IMR-90 (cell line): Measurements from ENCODE around the gene NT5C3A. TPM values are rescaled to one million over a fixed set of nuclear protein-coding genes. Genes with fewer than 3 reads are reported as not detected.

Experiments
- ATAC-seq: fragments of 200-7000 bp; cut with Tn5 transposase; 2 replicates; pipeline ENCODE4 v1.9.1; 2020; ENCODE audit warnings: low read depth, mild to moderate bottlenecking, moderate library complexity
- BruUV-seq: library from RNA; stranded (reverse); fragments of 400-500 nt; replicated peaks from 2 replicates; lab custom pipeline; 2021; lab: Mats Ljungman, UMichigan
- CTCF ChIA-PET: fragments of 300-600 bp; formaldehyde crosslinking; extraction: SDS; loops from one replicate; lab custom pipeline; 2021; ENCODE audit warnings: antibody characterized with exemption; lab: Yijun Ruan, JAX
- POLR2A ChIA-PET: fragments of 300-600 bp; sonication (Branson Sonifier 250); formaldehyde crosslinking; loops from one replicate; lab custom pipeline; 2022; ENCODE audit warnings: antibody characterized with exemption; ENCODE audit not compliant: unreplicated experiment; lab: Charles Lee
- DNase-seq: peaks from one replicate; pipeline ENCODE4 v3.0.0; 2013
- H2AFZ ChIP-seq: replicated peaks from 2 replicates; pipeline ENCODE3; 2013; ENCODE audit warnings: low read length, mild to moderate bottlenecking; ENCODE audit not compliant: poor library complexity
- H2AK5ac ChIP-seq: 2 replicates; pipeline ENCODE4 v1.6.1; 2013; ENCODE audit warnings: low read depth, low read length, inconsistent platforms
- H2AK9ac ChIP-seq: replicated peaks from 2 replicates; pipeline ENCODE3; 2013; ENCODE audit warnings: mild to moderate bottlenecking, low read depth, low read length, moderate library complexity; ENCODE audit not compliant: poor library complexity
- H2BK120ac ChIP-seq: 2 replicates; pipeline ENCODE4 v1.6.1; 2013; ENCODE audit warnings: low read depth, low read length, inconsistent platforms
- H2BK15ac ChIP-seq: 3 replicates; pipeline ENCODE4 v1.6.1; 2013; ENCODE audit warnings: low read depth, low read length, inconsistent platforms
- H2BK20ac ChIP-seq: 2 replicates; pipeline ENCODE4 v1.6.1; 2013; ENCODE audit warnings: low read depth, mild to moderate bottlenecking, inconsistent platforms, low read length, moderate library complexity
- H2BK5ac ChIP-seq: 2 replicates; pipeline ENCODE4 v1.6.1; 2013; ENCODE audit warnings: mild to moderate bottlenecking, low read depth, low read length, inconsistent platforms; ENCODE audit not compliant: poor library complexity, severe bottlenecking
- H3K14ac ChIP-seq: replicated peaks from 2 replicates; pipeline ENCODE4 v1.6.1; 2013; ENCODE audit warnings: low read depth, low read length, inconsistent platforms
- H3K18ac ChIP-seq: 2 replicates; pipeline ENCODE4 v1.6.1; 2013; ENCODE audit warnings: low read depth, low read length, control low read depth
- H3K23ac ChIP-seq: 2 replicates; pipeline ENCODE4 v1.6.1; 2013; ENCODE audit warnings: low read depth, low read length, inconsistent platforms
- H3K27ac ChIP-seq: 2 replicates; pipeline ENCODE4 v1.5.1; 2013; ENCODE audit warnings: mild to moderate bottlenecking, control low read depth, low read length; ENCODE audit not compliant: insufficient read depth
- H3K27me3 ChIP-seq: 2 replicates; pipeline ENCODE4 v1.6.1; 2013; ENCODE audit warnings: low read length; ENCODE audit not compliant: control insufficient read depth, insufficient read depth
- H3K36me3 ChIP-seq: 2 replicates; pipeline ENCODE4 v1.6.1; 2013; ENCODE audit warnings: low read length, mixed read lengths; ENCODE audit not compliant: control insufficient read depth, insufficient read depth
- H3K4ac ChIP-seq: 2 replicates; pipeline ENCODE4 v1.6.1; 2013; ENCODE audit warnings: low read depth, low read length, inconsistent platforms
- H3K4me1 ChIP-seq: 2 replicates; pipeline ENCODE4 v1.6.1; 2013; ENCODE audit warnings: low read length, mixed read lengths; ENCODE audit not compliant: control insufficient read depth, insufficient read depth
- H3K4me2 ChIP-seq: 2 replicates; pipeline ENCODE4 v1.6.1; 2013; ENCODE audit warnings: low read depth, mild to moderate bottlenecking, control low read depth, low read length, moderate library complexity
- H3K4me3 ChIP-seq: 2 replicates; pipeline ENCODE4 v1.5.1; 2013; ENCODE audit warnings: low read depth, mild to moderate bottlenecking, control low read depth, low read length, moderate library complexity; ENCODE audit not compliant: insufficient read depth
- H3K56ac ChIP-seq: 2 replicates; pipeline ENCODE4 v1.6.1; 2013; ENCODE audit warnings: low read length, inconsistent platforms; ENCODE audit not compliant: insufficient read depth; ENCODE audit errors: extremely low read depth
- H3K79me1 ChIP-seq, 2 experiments: 2 replicates each; pipeline ENCODE4 v1.6.1; 2013; ENCODE audit warnings: low read length in 2 of 2, inconsistent platforms in 1 of 2, low read depth in 1 of 2
- H3K9ac ChIP-seq: 2 replicates; pipeline ENCODE4 v1.6.1; 2013; ENCODE audit warnings: low read depth, low read length, control low read depth
- H3K9me1 ChIP-seq: 2 replicates; pipeline ENCODE4 v1.6.1; 2013; ENCODE audit warnings: low read length, inconsistent platforms; ENCODE audit not compliant: insufficient read depth
- H3K9me3 ChIP-seq: 2 replicates; pipeline ENCODE4 v1.6.1; 2013; ENCODE audit warnings: low read length; ENCODE audit not compliant: control insufficient read depth, insufficient read depth
- H4K20me1 ChIP-seq: 2 replicates; pipeline ENCODE4 v1.6.1; 2013; ENCODE audit warnings: low read length, inconsistent platforms; ENCODE audit not compliant: insufficient read depth
- H4K5ac ChIP-seq: 2 replicates; pipeline ENCODE4 v1.6.1; 2013; ENCODE audit warnings: mild to moderate bottlenecking, low read depth, low read length, control low read depth
- H4K8ac ChIP-seq, 2 experiments: 2 replicates each; pipeline ENCODE4 v1.6.1; 2013; ENCODE audit warnings: low read depth in 2 of 2, low read length in 2 of 2, control low read depth in 1 of 2, inconsistent platforms in 1 of 2
- H4K91ac ChIP-seq: 2 replicates; pipeline ENCODE4 v1.6.1; 2013; ENCODE audit warnings: low read depth, low read length, inconsistent platforms; ENCODE audit not compliant: insufficient read depth
- BHLHE40 ChIP-seq: fragments of 150-350 bp; IDR thresholded peaks from 2 replicates; pipeline ENCODE4 v1.6.1; 2016; ENCODE audit warnings: mild to moderate bottlenecking, low read depth, low read length
- CEBPB ChIP-seq: IDR thresholded peaks from 2 replicates; pipeline ENCODE4 v1.6.1; 2012; ENCODE audit warnings: low read depth, low read length, improper control_type of control experiment
- CHD1 ChIP-seq: IDR thresholded peaks from 2 replicates; pipeline ENCODE4 v1.6.1; 2012; ENCODE audit warnings: low read depth, low read length, improper control_type of control experiment
- FOS ChIP-seq: fragments of 150-350 bp; IDR thresholded peaks from 2 replicates; pipeline ENCODE4 v1.6.1; 2016; ENCODE audit warnings: low read depth, low read length
- MAFK ChIP-seq: IDR thresholded peaks from 2 replicates; pipeline ENCODE4 v1.6.1; 2012; ENCODE audit warnings: low read depth, low read length, improper control_type of control experiment
- MAZ ChIP-seq: IDR thresholded peaks from 2 replicates; pipeline ENCODE4 v1.6.1; 2012; ENCODE audit warnings: low read depth, mild to moderate bottlenecking, low read length, improper control_type of control experiment, moderate library complexity, borderline replicate concordance
- MXI1 ChIP-seq: IDR thresholded peaks from 2 replicates; pipeline ENCODE4 v1.6.1; 2012; ENCODE audit warnings: low read depth, mild to moderate bottlenecking, low read length, moderate library complexity, borderline replicate concordance
- NFE2L2 ChIP-seq: fragments of 150-350 bp; IDR thresholded peaks from 2 replicates; pipeline ENCODE4 v1.6.1; 2016; ENCODE audit warnings: low read depth, mild to moderate bottlenecking, low read length
- POLR2A ChIP-seq: IDR thresholded peaks from 2 replicates; pipeline ENCODE4 v1.6.1; 2012; ENCODE audit warnings: mild to moderate bottlenecking, low read depth, low read length
- RAD21 ChIP-seq: IDR thresholded peaks from 2 replicates; pipeline ENCODE4 v1.6.1; 2012; ENCODE audit warnings: low read length, improper control_type of control experiment
- RCOR1 ChIP-seq: IDR thresholded peaks from 2 replicates; pipeline ENCODE4 v1.6.1; 2012; ENCODE audit warnings: mild to moderate bottlenecking, low read length, improper control_type of control experiment; ENCODE audit not compliant: insufficient replicate concordance
- RFX5 ChIP-seq: IDR thresholded peaks from 2 replicates; pipeline ENCODE4 v1.8.0; 2012; ENCODE audit warnings: low read depth, mild to moderate bottlenecking, low read length, moderate library complexity
- SMC3 ChIP-seq: fragments of 150-350 bp; IDR thresholded peaks from 2 replicates; pipeline ENCODE4 v1.6.1; 2016; ENCODE audit warnings: low read depth, mild to moderate bottlenecking, antibody characterized with exemption, low read length, moderate library complexity
- WGBS, 2 experiments: methylation state at CpG; one replicate each; pipeline versions ENCODE4 v1.1.5 to v1.1.7; 2013; ENCODE audit warnings: missing lambda C conversion rate in 2 of 2; ENCODE audit not compliant: insufficient read length in 1 of 2; ENCODE audit errors: extremely low coverage in 2 of 2; 5-methylcytosine and 5-hydroxymethylcytosine counted together
- dilution Hi-C: fragments of 300-500 bp; cut with HindIII; formaldehyde crosslinking; loops from one replicate; pipeline ENCODE4 v1.14.3; 2018; ENCODE audit warnings: low sequenced_read_pairs; ENCODE audit not compliant: unreplicated experiment
- in situ Hi-C: fragments of 300-500 bp; cut with MboI; formaldehyde crosslinking; loops from 3 replicates; pipeline ENCODE4 v1.14.3; 2019; ENCODE audit warnings: low sequenced_read_pairs, inconsistent platforms, mixed read lengths
- intact Hi-C: fragments of 100-400 bp; cut with micrococcal nuclease; formaldehyde crosslinking; loops from 2 replicates; pipeline ENCODE4 v1.10.0; 2022
- polyA plus RNA-seq, 3 experiments: library from polyadenylated mRNA; depleted of rRNA; stranded (reverse); fragments of >200 nt; gene quantifications; 2 replicates each; pipeline ENCODE4 v1.2.3, GENCODE V29; 2012; ENCODE audit warnings: low replicate concordance in 1 of 3
- total RNA-seq: library from RNA; depleted of rRNA; stranded (reverse); fragments of >200 nt; gene quantifications from 2 replicates; pipeline ENCODE4 v1.2.3, GENCODE V29; 2012
- TF ChIP-seq, protein P1 (sequence below): fragments of 150-350 bp; IDR thresholded peaks from 2 replicates; pipeline ENCODE4 v1.6.1; 2016; ENCODE audit warnings: low read depth, mild to moderate bottlenecking, low read length, moderate library complexity, borderline replicate concordance
- TF ChIP-seq, protein P2 (sequence below): fragments of 150-350 bp; IDR thresholded peaks from 2 replicates; pipeline ENCODE4 v1.6.1; 2017; ENCODE audit warnings: mild to moderate bottlenecking, antibody characterized with exemption, low read length, low read depth

Gene NT5C3A
- total and polyA plus RNA-seq, 2 of the 4 experiments (the other 2 are of a cell fraction), result 11.3 to 12.2 TPM

- intact Hi-C loops (no loop called here), in situ Hi-C loops (no loop called here), dilution Hi-C loops (no loop called here)
- H2BK15ac ChIP-seq, result no peak overlapping the region
- H2AFZ ChIP-seq, result no peak overlapping the region
- ChIA-PET POLR2A (no interaction called here), CTCF (interaction anchor here (0.5 to 0.6 kb wide), 2 partner anchors 215 to 470 kb away, joined by 3 to 4 read pairs; no protein-coding TSS in a partner anchor)
- DNase-seq (no peak), ATAC-seq (no peak)
- no peak overlapping the region for H3K56ac ChIP-seq
- no peaks in the 10 kb centered on the region for H4K20me1 ChIP-seq
- no peak overlapping the region for H3K18ac ChIP-seq
- TF ChIP-seq MAFK (no peak), SMC3 (no peak), MAZ (no peak), RCOR1 (no peak), RAD21 (no peak), FOS (no peak), RFX5 (no peak), CHD1 (no peak), BHLHE40 (no peak), NFE2L2 (no peak), POLR2A (no peak), CEBPB (no peak), MXI1 (no peak)
- TF ChIP-seq, protein P1, sequence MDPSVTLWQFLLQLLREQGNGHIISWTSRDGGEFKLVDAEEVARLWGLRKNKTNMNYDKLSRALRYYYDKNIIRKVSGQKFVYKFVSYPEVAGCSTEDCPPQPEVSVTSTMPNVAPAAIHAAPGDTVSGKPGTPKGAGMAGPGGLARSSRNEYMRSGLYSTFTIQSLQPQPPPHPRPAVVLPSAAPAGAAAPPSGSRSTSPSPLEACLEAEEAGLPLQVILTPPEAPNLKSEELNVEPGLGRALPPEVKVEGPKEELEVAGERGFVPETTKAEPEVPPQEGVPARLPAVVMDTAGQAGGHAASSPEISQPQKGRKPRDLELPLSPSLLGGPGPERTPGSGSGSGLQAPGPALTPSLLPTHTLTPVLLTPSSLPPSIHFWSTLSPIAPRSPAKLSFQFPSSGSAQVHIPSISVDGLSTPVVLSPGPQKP, result no peak
- TF ChIP-seq, protein P2, sequence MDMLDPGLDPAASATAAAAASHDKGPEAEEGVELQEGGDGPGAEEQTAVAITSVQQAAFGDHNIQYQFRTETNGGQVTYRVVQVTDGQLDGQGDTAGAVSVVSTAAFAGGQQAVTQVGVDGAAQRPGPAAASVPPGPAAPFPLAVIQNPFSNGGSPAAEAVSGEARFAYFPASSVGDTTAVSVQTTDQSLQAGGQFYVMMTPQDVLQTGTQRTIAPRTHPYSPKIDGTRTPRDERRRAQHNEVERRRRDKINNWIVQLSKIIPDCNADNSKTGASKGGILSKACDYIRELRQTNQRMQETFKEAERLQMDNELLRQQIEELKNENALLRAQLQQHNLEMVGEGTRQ, result no peak
- H3K9me3 ChIP-seq, result peaks cover 7% of the 10 kb centered on the region; the same call in 1 of the 2 replicates
- H3K36me3 ChIP-seq, result no peaks in the 10 kb centered on the region
- no peak overlapping the region for H3K27ac ChIP-seq
- peaks cover 4% of the 10 kb centered on the region; the same call in 1 of the 2 replicates for H3K4me1 ChIP-seq
- no peak overlapping the region for H2AK5ac ChIP-seq
- no CpG with 5 or more reads among the region's 1 CpG for WGBS, 2 experiments
- H4K5ac ChIP-seq, result no peak overlapping the region
- no peak overlapping the region for H3K4ac ChIP-seq
- no peak overlapping the region for H4K8ac ChIP-seq
- H3K27me3 ChIP-seq, result no peaks in the 10 kb centered on the region
- no peak overlapping the region for H4K91ac ChIP-seq
- no peak overlapping the region for H3K4me3 ChIP-seq
- H3K4me2 ChIP-seq, result no peak overlapping the region
- peaks cover 4 to 7% of the 10 kb centered on the region in 2 experiments; a peak in 2 of 4 replicates for H3K79me1 ChIP-seq
- no peak overlapping the region for H3K9ac ChIP-seq
- H2BK5ac ChIP-seq, result no peak overlapping the region
- no peak overlapping the region for H3K23ac ChIP-seq
- no peak overlapping the region for H2BK20ac ChIP-seq
- no peak overlapping the region for H3K14ac ChIP-seq
- H2AK9ac ChIP-seq, result no peak overlapping the region
- no peak overlapping the region for H2BK120ac ChIP-seq
- H3K9me1 ChIP-seq, result 0 out of 2 replicates have a peak, but pooled peaks cover 1% of the 10 kb centered on the region
- BruUV-seq, result no TSS peak
Observed at GRCh38 chr7:33067921-33068320, 5.3 kb upstream of the NT5C3A start.
